OCI-LY7 (cell line): ENCODE results near the gene GPR183. TPM values are rescaled to one million over a fixed set of nuclear protein-coding genes. Genes with fewer than 3 reads are reported as not detected.

Experiments
- BruUV-seq: library from RNA; stranded (reverse); fragments of 400-500 nt; replicated peaks from 2 replicates; lab custom pipeline; 2021; lab: Mats Ljungman, UMichigan
- CTCF ChIA-PET: fragments of 300-600 bp; sonication (Branson Sonifier 250); formaldehyde crosslinking; loops from one replicate; lab custom pipeline; 2022; ENCODE audit warnings: antibody characterized with exemption; ENCODE audit not compliant: unreplicated experiment; lab: Charles Lee
- POLR2A ChIA-PET: fragments of 300-600 bp; sonication (Branson Sonifier 250); formaldehyde crosslinking; loops from one replicate; lab custom pipeline; 2022; ENCODE audit warnings: antibody characterized with exemption; lab: Charles Lee
- DNase-seq: peaks from one replicate; pipeline ENCODE4 v3.0.0-alpha.2; 2015; ENCODE audit warnings: low spot score
- H2AFZ ChIP-seq: fragments of 200-600 bp; sonication (generic), shearing (Covaris generic); 2 replicates; pipeline ENCODE4 v1.6.1; 2014; ENCODE audit warnings: mild to moderate bottlenecking, antibody characterized with exemption, low read length, moderate library complexity
- H3K27ac ChIP-seq: fragments of 200-600 bp; sonication (generic); 2 replicates; pipeline ENCODE4 v1.5.1; 2014; ENCODE audit warnings: mixed run types, low read depth, mild to moderate bottlenecking, moderate library complexity, low read length, inconsistent platforms; ENCODE audit not compliant: poor library complexity, severe bottlenecking
- H3K36me3 ChIP-seq: fragments of 200-600 bp; sonication (generic); 2 replicates; pipeline ENCODE4 v1.6.1; 2014; ENCODE audit warnings: mild to moderate bottlenecking, antibody characterized with exemption, low read length, moderate library complexity, mixed read lengths; ENCODE audit not compliant: insufficient read depth
- H3K4me1 ChIP-seq: fragments of 200-600 bp; sonication (generic); 2 replicates; pipeline ENCODE4 v1.5.1; 2014; ENCODE audit warnings: mild to moderate bottlenecking, low read length; ENCODE audit not compliant: insufficient read depth, poor library complexity, severe bottlenecking
- H3K4me2 ChIP-seq: fragments of 200-600 bp; sonication (generic); 2 replicates; pipeline ENCODE4 v1.6.1; 2014; ENCODE audit warnings: mild to moderate bottlenecking, low read length
- H3K4me3 ChIP-seq: fragments of 200-600 bp; sonication (generic); 2 replicates; pipeline ENCODE4 v1.5.1; 2014; ENCODE audit warnings: mild to moderate bottlenecking, low read depth, low read length; ENCODE audit not compliant: poor library complexity, severe bottlenecking
- H3K79me2 ChIP-seq: fragments of 200-600 bp; sonication (generic); 2 replicates; pipeline ENCODE4 v1.6.1; 2016; ENCODE audit warnings: low read depth, mild to moderate bottlenecking, low read length, moderate library complexity, mixed read lengths; ENCODE audit not compliant: insufficient read depth
- H3K9me2 ChIP-seq: fragments of 200-600 bp; sonication (generic); 2 replicates; pipeline ENCODE4 v1.6.1; 2016; ENCODE audit warnings: mild to moderate bottlenecking, low read length, mixed read lengths; ENCODE audit not compliant: insufficient read depth
- H3K9me3 ChIP-seq: fragments of 200-600 bp; sonication (generic); 2 replicates; pipeline ENCODE4 v1.6.1; 2014; ENCODE audit warnings: mild to moderate bottlenecking, mixed run types, low read length, mixed read lengths
- H4K20me1 ChIP-seq: fragments of 200-600 bp; sonication (generic); 2 replicates; pipeline ENCODE4 v1.6.1; 2014; ENCODE audit warnings: mild to moderate bottlenecking, antibody characterized with exemption, low read length, moderate library complexity, mixed read lengths; ENCODE audit not compliant: insufficient read depth
- CTCF ChIP-seq: fragments of 200-600 bp; sonication (generic); conservative IDR thresholded peaks from 2 replicates; pipeline ENCODE4 v1.5.1; 2014; ENCODE audit warnings: mild to moderate bottlenecking, antibody characterized with exemption, low read length, moderate library complexity, mixed read lengths
- EZH2phosphoT487 ChIP-seq: fragments of 200-600 bp; sonication (generic); IDR thresholded peaks from 2 replicates; pipeline ENCODE4 v1.6.1; 2018; ENCODE audit warnings: low read depth, borderline replicate concordance, mild to moderate bottlenecking, mixed run types, antibody characterized with exemption, low read length, moderate library complexity, mixed read lengths
- intact Hi-C: fragments of 100-400 bp; cut with micrococcal nuclease; formaldehyde crosslinking; loops from one replicate; pipeline ENCODE4 v1.10.0; 2022; ENCODE audit not compliant: unreplicated experiment
- total RNA-seq, 2 experiments: library from RNA; depleted of rRNA in 1 of 2; stranded (reverse); fragments of >200 nt in 1 of 2; shearing (Covaris generic) in 1 of 2; gene quantifications; 2 replicates each; pipeline ENCODE4 v1.2.3, GENCODE V29; 2014 to 2022

GPR183 gene
- total RNA-seq, 2 experiments from 2014 or later: not detected

GRCh38 chr13:99346335-99347042 lies 39.3 kb upstream of the GPR183 start:
- no peaks in the 10 kb centered on the region for H3K9me2 ChIP-seq
- no peaks in the 10 kb centered on the region for H3K4me1 ChIP-seq
- peak overlapping the region; percentile 32; the same call in 1 of the 2 replicates for H3K4me2 ChIP-seq
- DNase-seq: no peak
- ChIA-PET POLR2A (no interaction called here), CTCF (no interaction called here)
- H3K36me3 ChIP-seq: peaks cover 10% of the 10 kb centered on the region; the same call in 1 of the 2 replicates
- intact Hi-C loops: no loop called here
- no peaks in the 10 kb centered on the region for H3K79me2 ChIP-seq
- no peaks in the 10 kb centered on the region for H4K20me1 ChIP-seq
- no TSS peak for BruUV-seq
- no peak overlapping the region for H3K4me3 ChIP-seq
- TF ChIP-seq CTCF (no peak), EZH2phosphoT487 (no peak)
- H2AFZ ChIP-seq: no peak overlapping the region
- no peak overlapping the region for H3K27ac ChIP-seq
- H3K9me3 ChIP-seq: no peaks in the 10 kb centered on the region

- no peak overlapping the region for H3K4me3 ChIP-seq
- DNase-seq: no peak
- TF ChIP-seq CTCF: no peak
- TF ChIP-seq EZH2phosphoT487: no peak
- peak overlapping the region; percentile 64; the same call in 1 of the 2 replicates for H3K4me2 ChIP-seq
- no peaks in the 10 kb centered on the region for H3K9me2 ChIP-seq
- no peaks in the 10 kb centered on the region for H4K20me1 ChIP-seq
- no peaks in the 10 kb centered on the region for H3K9me3 ChIP-seq
- H3K27ac ChIP-seq: no peak overlapping the region
- no peak overlapping the region for H2AFZ ChIP-seq
- peaks cover 17% of the 10 kb centered on the region; the same call in 1 of the 2 replicates for H3K36me3 ChIP-seq
- BruUV-seq: no TSS peak
- no peaks in the 10 kb centered on the region for H3K4me1 ChIP-seq
- intact Hi-C loops: no loop called here
- ChIA-PET CTCF (no interaction called here), POLR2A (interaction anchor here (0.6 to 0.8 kb wide), 2 partner anchors 10 to 21 kb away, joined by 4 read pairs; no protein-coding TSS in a partner anchor)
- no peaks in the 10 kb centered on the region for H3K79me2 ChIP-seq
Observed at GRCh38 chr13:99345345-99345744, 38.1 kb upstream of the GPR183 start.

GRCh38 chr13:99344610-99345208 lies 37.5 kb upstream of the GPR183 start:
- H3K4me3 ChIP-seq: no peak overlapping the region
- H3K9me3 ChIP-seq: no peaks in the 10 kb centered on the region
- no peaks in the 10 kb centered on the region for H3K9me2 ChIP-seq
- H3K4me1 ChIP-seq: no peaks in the 10 kb centered on the region
- no peak overlapping the region for H2AFZ ChIP-seq
- no peak overlapping the region for H3K27ac ChIP-seq
- peaks cover 17% of the 10 kb centered on the region; the same call in 1 of the 2 replicates for H3K36me3 ChIP-seq
- BruUV-seq: no TSS peak
- CTCF ChIA-PET: no interaction called here
- DNase-seq: no peak
- H4K20me1 ChIP-seq: no peaks in the 10 kb centered on the region
- intact Hi-C loops: no loop called here
- peak overlapping the region; percentile 64; the same call in 1 of the 2 replicates for H3K4me2 ChIP-seq
- H3K79me2 ChIP-seq: no peaks in the 10 kb centered on the region
- no peak for TF ChIP-seq CTCF
- TF ChIP-seq EZH2phosphoT487: no peak
- POLR2A ChIA-PET: interaction anchor here (1.1 kb wide), 1 partner anchor 14 kb away, joined by 3 read pairs; no protein-coding TSS in a partner anchor
